H1 (cell line): ENCODE results near the gene CMTM2. TPM values are rescaled to one million over a fixed set of nuclear protein-coding genes. Genes with fewer than 3 reads are reported as not detected.
A peak's percentile ranks its signal among the peaks of the same experiment; 100 is the strongest.

Experiments
- CTCF ChIA-PET: fragments of 300-600 bp; sonication (Branson Sonifier 250); formaldehyde crosslinking; loops from one replicate; lab custom pipeline; 2021; ENCODE audit not compliant: partially characterized antibody; lab: Charles Lee
- POLR2A ChIA-PET: fragments of 300-600 bp; sonication (Branson Sonifier 250); formaldehyde crosslinking; loops from one replicate; lab custom pipeline; 2021; ENCODE audit warnings: inconsistent platforms; ENCODE audit not compliant: partially characterized antibody; lab: Charles Lee
- DNase-seq, 2 experiments: peaks; one replicate each; pipeline versions ENCODE4 v3.0.0 to v3.0.0-alpha.2; 2010 to 2022; ENCODE audit warnings: low spot score in 2 of 2, low read depth in 1 of 2, mixed read lengths in 1 of 2
- FAIRE-seq: peaks from 2 replicates; lab custom pipeline; 2011; peaks lifted over from hg19 to GRCh38; lab: Jason Lieb, UNC
- H2AFZ ChIP-seq: 2 replicates; pipeline ENCODE4 v1.8.1; 2012; ENCODE audit warnings: low read length, inconsistent platforms
- H2AK5ac ChIP-seq: 2 replicates; pipeline ENCODE4 v1.6.1; 2013; ENCODE audit warnings: low read depth, low read length
- H2BK120ac ChIP-seq: replicated peaks from 2 replicates; pipeline ENCODE3; 2013; ENCODE audit warnings: low read depth, low read length, inconsistent platforms
- H2BK12ac ChIP-seq: 2 replicates; pipeline ENCODE4 v1.6.1; 2013; ENCODE audit warnings: low read depth, low read length
- H2BK15ac ChIP-seq: 2 replicates; pipeline ENCODE4 v1.6.1; 2013; ENCODE audit warnings: low read length
- H2BK20ac ChIP-seq: 2 replicates; pipeline ENCODE4 v1.6.1; 2013; ENCODE audit warnings: low read length
- H2BK5ac ChIP-seq: 2 replicates; pipeline ENCODE4 v1.6.1; 2013; ENCODE audit warnings: low read depth, low read length
- H3K14ac ChIP-seq: 2 replicates; pipeline ENCODE4 v1.6.1; 2013; ENCODE audit warnings: inconsistent platforms; ENCODE audit not compliant: insufficient read length
- H3K18ac ChIP-seq: 2 replicates; pipeline ENCODE4 v1.6.1; 2013; ENCODE audit warnings: low read length; ENCODE audit errors: extremely low read depth
- H3K23ac ChIP-seq: 2 replicates; pipeline ENCODE4 v1.6.1; 2013; ENCODE audit warnings: inconsistent platforms; ENCODE audit not compliant: insufficient read length
- H3K23me2 ChIP-seq: 2 replicates; pipeline ENCODE4 v1.6.1; 2013; ENCODE audit warnings: low read depth, low read length
- H3K27ac ChIP-seq: 2 replicates; pipeline ENCODE4 v1.6.1; 2011; ENCODE audit warnings: low read depth, low read length, inconsistent platforms
- H3K27me3 ChIP-seq, 4 experiments: replicated peaks in 1 of 4; 1 replicate in 1 of 4; 2 replicates in 3 of 4; pipeline versions ENCODE4 v1.6.1 to v1.8.1; 2011 to 2013; ENCODE audit warnings: low read length in 3 of 4, mild to moderate bottlenecking in 3 of 4, inconsistent platforms in 2 of 4, mixed read lengths in 2 of 4, moderate library complexity in 1 of 4; ENCODE audit not compliant: control insufficient read depth in 3 of 4, insufficient read depth in 3 of 4; ENCODE audit errors: extremely low read depth in 1 of 4
- H3K36me3 ChIP-seq, 4 experiments: 2 replicates each; pipeline versions ENCODE4 v1.6.1 to v1.8.1; 2011 to 2013; ENCODE audit warnings: mild to moderate bottlenecking in 4 of 4, low read length in 3 of 4, moderate library complexity in 2 of 4, control low read depth in 1 of 4, inconsistent platforms in 1 of 4; ENCODE audit not compliant: insufficient read depth in 4 of 4, control insufficient read depth in 2 of 4
- H3K4ac ChIP-seq: replicated peaks from 2 replicates; pipeline ENCODE3; 2013; ENCODE audit warnings: low read length, low read depth, mixed read lengths, inconsistent platforms; ENCODE audit not compliant: insufficient read length
- H3K4me1 ChIP-seq, 4 experiments: replicated peaks in 1 of 4; 1 replicate in 1 of 4; 2 replicates in 3 of 4; pipeline versions ENCODE4 v1.6.1 to v1.8.1; 2011 to 2013; ENCODE audit warnings: low read length in 3 of 4, inconsistent platforms in 2 of 4, mixed read lengths in 1 of 4; ENCODE audit not compliant: insufficient read depth in 4 of 4, control insufficient read depth in 3 of 4
- H3K4me2 ChIP-seq, 2 experiments: 2 replicates each; pipeline versions ENCODE4 v1.6.1 to v1.8.1; 2011 to 2013; ENCODE audit warnings: low read depth in 2 of 2, low read length in 2 of 2, control low read depth in 1 of 2, inconsistent platforms in 1 of 2, mild to moderate bottlenecking in 1 of 2; ENCODE audit not compliant: insufficient read depth in 1 of 2
- H3K4me3 ChIP-seq, 4 experiments: fragments of 200-600, 300-600 bp in 1 of 4; sonication (generic), shearing (Covaris generic), sonication (Bioruptor Twin) in 1 of 4; 2 replicates each; pipeline versions ENCODE4 v1.5.1 to v1.8.1; 2011 to 2016; ENCODE audit warnings: low read length in 4 of 4, low read depth in 3 of 4, control low read depth in 2 of 4, inconsistent platforms in 2 of 4, mild to moderate bottlenecking in 2 of 4, mixed read lengths in 1 of 4, moderate library complexity in 1 of 4; ENCODE audit not compliant: insufficient read depth in 2 of 4; ENCODE audit errors: extremely low read depth in 1 of 4
- H3K56ac ChIP-seq: replicated peaks from 2 replicates; pipeline ENCODE3; 2013; ENCODE audit warnings: low read depth, mild to moderate bottlenecking, mixed read lengths, low read length, inconsistent platforms; ENCODE audit not compliant: insufficient read length
- H3K79me1 ChIP-seq: 2 replicates; pipeline ENCODE4 v1.6.1; 2013; ENCODE audit warnings: low read depth, low read length, control low read depth
- H3K79me2 ChIP-seq, 2 experiments: 2 replicates each; pipeline versions ENCODE4 v1.6.1 to v1.8.1; 2012 to 2013; ENCODE audit warnings: low read length in 2 of 2, mild to moderate bottlenecking in 2 of 2, inconsistent platforms in 1 of 2; ENCODE audit not compliant: insufficient read depth in 2 of 2, control insufficient read depth in 1 of 2
- H3K9ac ChIP-seq, 4 experiments: replicated peaks in 1 of 4; 1 replicate in 1 of 4; 2 replicates in 3 of 4; pipeline versions ENCODE4 v1.6.1 to v1.8.1; 2011 to 2013; ENCODE audit warnings: low read depth in 3 of 4, low read length in 3 of 4, control low read depth in 2 of 4, mild to moderate bottlenecking in 2 of 4, moderate library complexity in 2 of 4, inconsistent platforms in 1 of 4; ENCODE audit errors: extremely low read depth in 1 of 4
- H3K9me3 ChIP-seq, 2 experiments: 2 replicates each; pipeline versions ENCODE4 v1.6.1 to v1.8.1; 2012 to 2013; ENCODE audit warnings: mild to moderate bottlenecking in 2 of 2, moderate library complexity in 2 of 2, control low read depth in 1 of 2, inconsistent platforms in 1 of 2, low read depth in 1 of 2, low read length in 1 of 2, mixed read lengths in 1 of 2; ENCODE audit not compliant: insufficient read depth in 2 of 2
- H4K20me1 ChIP-seq, 2 experiments: replicated peaks in 1 of 2; 2 replicates each; pipeline versions ENCODE3 to v1.8.1; 2011 to 2013; ENCODE audit warnings: inconsistent platforms in 2 of 2, low read length in 2 of 2, mild to moderate bottlenecking in 1 of 2; ENCODE audit not compliant: insufficient read depth in 2 of 2, control insufficient read depth in 1 of 2
- H4K5ac ChIP-seq: 2 replicates; pipeline ENCODE4 v1.6.1; 2013; ENCODE audit warnings: low read length, low read depth, mixed read lengths, inconsistent platforms; ENCODE audit not compliant: insufficient read length
- H4K8ac ChIP-seq: 2 replicates; pipeline ENCODE4 v1.8.0; 2013; ENCODE audit warnings: mild to moderate bottlenecking, moderate library complexity, low read length, inconsistent platforms; ENCODE audit not compliant: insufficient read depth; ENCODE audit errors: extremely low read depth
- H4K91ac ChIP-seq: replicated peaks from 2 replicates; pipeline ENCODE3; 2013; ENCODE audit warnings: low read length, mixed read lengths, inconsistent platforms; ENCODE audit not compliant: insufficient read length
- GTF2F1 ChIP-seq: IDR thresholded peaks from 2 replicates; pipeline ENCODE4 v1.6.1; 2012; ENCODE audit warnings: low read depth, low read length, improper control_type of control experiment, borderline replicate concordance
- SIN3A ChIP-seq, 2 experiments: IDR thresholded peaks in 1 of 2; conservative IDR thresholded peaks in 1 of 2; 2 replicates each; pipeline ENCODE4 v1.6.1; 2011 to 2012; ENCODE audit warnings: low read length in 2 of 2, improper control_type of control experiment in 1 of 2, low read depth in 1 of 2, mild to moderate bottlenecking in 1 of 2
- WGBS, 2 experiments: shearing (Covaris generic) in 1 of 2; methylation state at CpG; one replicate each; pipeline versions ENCODE4 v1.1.6 to v1.1.7; 2013 to 2015; ENCODE audit warnings: low lambda C conversion rate in 2 of 2, mixed read lengths in 2 of 2, inconsistent platforms in 1 of 2, low coverage in 1 of 2, missing lambda C conversion rate in 1 of 2; ENCODE audit not compliant: insufficient replicate concordance in 2 of 2, insufficient coverage in 1 of 2, insufficient read length in 1 of 2; ENCODE audit errors: extremely low coverage in 1 of 2, missing lambda C conversion rate in 1 of 2; 5-methylcytosine and 5-hydroxymethylcytosine counted together
- polyA plus RNA-seq, 7 experiments: library from polyadenylated mRNA; depleted of rRNA in 3 of 7; stranded (reverse) in 5 of 7; unstranded in 2 of 7; fragments of >200 nt in 5 of 7; fragments of 200-250 nt in 2 of 7; gene quantifications; 1 replicate in 5 of 7; 2 replicates in 1 of 7; 4 replicates in 1 of 7; pipeline versions ENCODE4 v1.2.1 to v1.2.3, GENCODE V29; 2011 to 2013; ENCODE audit warnings: missing spikeins in 2 of 7, mixed read lengths in 2 of 7
- total RNA-seq: library from RNA; stranded (reverse); fragmentation: NEBNext Ultra II Directional; extraction: Animal tissue kit (Norgen Biotek cat#: 25700); gene quantifications from 2 replicates; pipeline ENCODE4 v1.2.1, GENCODE V29; 2021

Gene CMTM2
- total and polyA plus RNA-seq, 2 of the 8 experiments (the other 6 are each of a cell fraction or from before 2014, with no cell fraction given), result not detected

DNA sequence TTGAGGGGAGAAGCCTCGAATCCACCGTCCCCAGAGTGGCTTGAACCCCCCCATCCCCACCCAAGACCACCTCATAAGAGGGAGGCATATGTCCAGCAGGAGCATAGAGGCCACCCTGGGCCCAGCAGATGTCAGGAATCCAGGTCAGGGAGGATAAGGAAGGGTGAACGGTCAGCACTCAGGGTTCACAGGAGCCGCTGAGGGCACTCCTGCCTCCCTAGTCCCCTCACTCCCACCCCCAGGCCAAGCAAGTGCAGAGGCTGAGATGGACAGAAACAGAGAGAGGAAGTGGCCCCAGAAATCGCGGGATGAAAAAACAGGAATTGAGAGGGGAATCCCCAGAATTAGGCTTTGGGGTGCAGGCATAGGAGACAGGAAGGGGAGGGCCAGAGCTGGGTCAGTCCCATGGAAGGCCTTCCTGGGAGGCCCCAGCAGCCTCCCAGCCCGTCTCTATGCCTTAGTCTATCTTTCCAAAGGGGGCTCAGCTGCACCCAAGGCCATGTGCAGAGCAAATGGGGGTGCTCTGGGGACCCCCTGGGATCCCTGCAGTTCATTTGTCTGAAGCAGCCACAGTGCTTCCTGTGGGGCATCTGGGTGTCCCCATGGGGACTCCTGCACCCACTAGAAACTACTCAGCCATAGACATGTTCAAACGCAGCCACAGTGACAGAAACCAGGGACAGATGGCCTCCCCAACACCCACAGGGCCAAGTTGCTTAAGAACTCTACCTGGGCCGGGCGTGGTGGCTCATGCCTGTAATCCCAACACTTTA, 26.9 kb downstream of the CMTM2 start:
- H4K20me1 ChIP-seq, result peaks cover 1 to 13% of the 10 kb centered on the region in 2 experiments
- TF ChIP-seq GTF2F1 (no peak), SIN3A (conservative IDR thresholded peaks at IDR 0.05 in 1 of 2, IDR thresholded peaks at IDR 0.05 in 1 of 2; ENCODE audit: low read depth in 1 of 2, low read length in 2 of 2) (0 out of 4 replicates have a peak, but pooled peaks of 1 of the 2 experiments have one; percentile 7)

More for the DNA sequence above, 26.9 kb downstream of the CMTM2 start:
- H3K79me2 ChIP-seq, result peaks cover 0 to 3% of the 10 kb centered on the region in 2 experiments; a peak in 2 of 4 replicates
- no peak overlapping the region for H3K14ac ChIP-seq
- H3K9ac ChIP-seq, result no peak overlapping the region
- CTCF ChIA-PET, result interaction anchor here (0.9 to 6.4 kb wide), 5 partner anchors 9 to 95 kb away, joined by 3 to 57 read pairs (median 12); no protein-coding TSS in a partner anchor
- no peak overlapping the region for H2BK20ac ChIP-seq
- peak overlapping the region; percentile 53 to 96 (median 54); a peak in 4 of 8 replicates for H3K4me3 ChIP-seq
- POLR2A ChIA-PET, result no interaction called here
- no peak overlapping the region for H2BK120ac ChIP-seq
- H3K27ac ChIP-seq, result no peak overlapping the region
- no peak overlapping the region for H3K23ac ChIP-seq
- H3K18ac ChIP-seq, result 0 out of 2 replicates have a peak overlapping the region, but pooled peaks have one; percentile 19
- H4K91ac ChIP-seq, result no peak overlapping the region
- H4K8ac ChIP-seq, result peak overlapping the region; percentile 35
- H3K4me1 ChIP-seq, result peaks cover 0 to 27% (median 13%) of the 10 kb centered on the region in 4 experiments; a peak in 6 of 7 replicates
- no peaks in the 10 kb centered on the region for H3K27me3 ChIP-seq
- H3K4ac ChIP-seq, result peak overlapping the region; percentile 71
- H3K36me3 ChIP-seq, result peaks cover 3 to 8% (median 8%) of the 10 kb centered on the region in 4 experiments; a peak in 4 of 8 replicates
- H2BK5ac ChIP-seq, result no peak overlapping the region
- 0 out of 2 replicates have a peak overlapping the region, but pooled peaks have one; percentile 29 for H2BK15ac ChIP-seq
- H4K5ac ChIP-seq, result no peak overlapping the region
- peak overlapping the region; percentile 69; the same call in 1 of the 2 replicates for H2AK5ac ChIP-seq
- H3K9me3 ChIP-seq, result no peaks in the 10 kb centered on the region
- FAIRE-seq (no peak), DNase-seq (no peak)
- peaks cover 5% of the 10 kb centered on the region; the same call in 1 of the 2 replicates for H3K79me1 ChIP-seq
- H3K56ac ChIP-seq, result no peak overlapping the region
- peaks cover 5% of the 10 kb centered on the region for H3K23me2 ChIP-seq
- H3K4me2 ChIP-seq, result peak overlapping the region; percentile 47 to 68
- H2AFZ ChIP-seq, result no peak overlapping the region
- WGBS, 2 experiments, result 78% methylated on average over 8 of the region's 10 CpGs; no CpG with 5 or more reads in 1 of the 2 experiments
- H2BK12ac ChIP-seq, result peak overlapping the region; percentile 60; the same call in 1 of the 2 replicates
